ENCODE data around the gene BTN2A1. TPM values are rescaled to one million over a fixed set of nuclear protein-coding genes. Genes with fewer than 3 reads are reported as not detected.

Gene BTN2A1
- total and polyA plus RNA-seq, 9 of the 15 experiments (the other 6 are each of a cell fraction or from before 2014, with no cell fraction given) = 6.7 to 22.1 (median 16.4) TPM

GRCh38 chr6:26478100-26478984 is 20.6 kb downstream of the BTN2A1 start (continued):
- TF ChIP-seq SMARCB1 (IDR thresholded peaks at IDR 0.05; ENCODE audit: insufficient read length, low read depth) = no peak
- no peak for TF ChIP-seq ZNF184 (CRISPR knock-in tag; IDR thresholded peaks at IDR 0.05)
- TF ChIP-seq HCFC1 (IDR thresholded peaks at IDR 0.05; ENCODE audit: low read depth, low read length) = no peak
- peak; percentile 53; the same call in 1 of the 2 replicates for TF ChIP-seq HLTF (IDR thresholded peaks at IDR 0.05)
- TF ChIP-seq NUFIP1 (IDR thresholded peaks at IDR 0.05; ENCODE audit: partially characterized antibody) = no peak
- no peak for TF ChIP-seq ATF6 (CRISPR knock-in tag; IDR thresholded peaks at IDR 0.05)
- 0 out of 2 replicates have a peak, but pooled peaks have one; percentile 38 for TF ChIP-seq SMARCE1 (IDR thresholded peaks at IDR 0.05)
- no peak for TF ChIP-seq EZH2 (IDR thresholded peaks at IDR 0.05; ENCODE audit: borderline replicate concordance, low read depth, low read length)
- TF ChIP-seq MAFF (IDR thresholded peaks at IDR 0.05; ENCODE audit: low read length) = no peak
- TF ChIP-seq BACH1 (tag; IDR thresholded peaks at IDR 0.05) = peak; percentile 69
- TF ChIP-seq UBTF (IDR thresholded peaks at IDR 0.05; ENCODE audit: borderline replicate concordance in 1 of 2, low read depth in 2 of 2, low read length in 2 of 2) = no peak
- TF ChIP-seq CCAR2 (IDR thresholded peaks at IDR 0.05; ENCODE audit: low read depth, low read length) = no peak
- TF ChIP-seq WHSC1 (IDR thresholded peaks at IDR 0.05; ENCODE audit: low read length) = no peak
- no peak for TF ChIP-seq GTF3C2 (IDR thresholded peaks at IDR 0.05; ENCODE audit: borderline replicate concordance, extremely low read depth, insufficient read length)
- no peak for TF ChIP-seq SAP30 (IDR thresholded peaks at IDR 0.05; ENCODE audit: borderline replicate concordance, insufficient read depth, low read depth, low read length, poor library complexity, severe bottlenecking)
- TF ChIP-seq MAFK (IDR thresholded peaks at IDR 0.05; ENCODE audit: low read length) = no peak
- TF ChIP-seq MED1 (CRISPR knock-in tag; IDR thresholded peaks at IDR 0.05; ENCODE audit: borderline replicate concordance) = no peak
- TF ChIP-seq ZBTB43 (CRISPR knock-in tag; IDR thresholded peaks at IDR 0.05) = no peak
- no peak for TF ChIP-seq BRD9 (IDR thresholded peaks at IDR 0.05; ENCODE audit: low read depth, partially characterized antibody)
- TF ChIP-seq MTA2 (IDR thresholded peaks at IDR 0.05; ENCODE audit: low read depth) = no peak
